ENCODE measurements around the gene ABCA1. TPM values are rescaled to one million over a fixed set of nuclear protein-coding genes. Genes with fewer than 3 reads are reported as not detected.

ABCA1 gene
- total and polyA plus RNA-seq, 2 of the 13 experiments (the other 11 are each of a cell fraction or from before 2014, with no cell fraction given): 26.8 to 63.8 TPM

- TF ChIP-seq ZHX2 (IDR thresholded peaks at IDR 0.05; ENCODE audit: low read depth) (no peak), ZHX2 (CRISPR knock-in tag; IDR thresholded peaks at IDR 0.05; ENCODE audit: borderline replicate concordance) (no peak), ARID3A (IDR thresholded peaks at IDR 0.05; ENCODE audit: low read depth, low read length) (no peak), ERF (CRISPR knock-in tag; IDR thresholded peaks at IDR 0.05) (no peak), LCORL (IDR thresholded peaks at IDR 0.05) (no peak), LCORL (CRISPR knock-in tag; IDR thresholded peaks at IDR 0.05) (no peak), RBAK (CRISPR knock-in tag; IDR thresholded peaks at IDR 0.05) (no peak), NFYB (CRISPR knock-in tag; IDR thresholded peaks at IDR 0.05) (no peak), RFX3 (CRISPR knock-in tag; IDR thresholded peaks at IDR 0.05) (no peak), DMAP1 (CRISPR knock-in tag; IDR thresholded peaks at IDR 0.05) (no peak), HOMEZ (CRISPR knock-in tag; IDR thresholded peaks at IDR 0.05; ENCODE audit: low read depth) (no peak), SETDB1 (CRISPR knock-in tag; IDR thresholded peaks at IDR 0.05; ENCODE audit: borderline replicate concordance) (no peak)
Measured at GRCh38 chr9:104738452-104738851, 189.5 kb downstream of the ABCA1 start (continued).

Other genes with a start within 250 kb of the ABCA1 start
- not detected in 2 replicates for gene OR13D1, start 233.6 kb downstream of the ABCA1 start, total RNA-seq (2016; rRNA removed; fragmentation: Illumina TruSeq; extraction: Trizol)
- not detected in 2 replicates for gene OR13D1, start 233.6 kb downstream of the ABCA1 start, polyA plus RNA-seq (2011; rRNA removed)
- gene NIPSNAP3A, start 180.5 kb downstream of the ABCA1 start, total RNA-seq (2016; rRNA removed; fragmentation: Illumina TruSeq; extraction: Trizol): 14.6 and 23.8 TPM in 2 replicates
- 11.7 and 13.7 TPM in 2 replicates for gene NIPSNAP3A, start 180.5 kb downstream of the ABCA1 start, polyA plus RNA-seq (2011; rRNA removed)
- gene NIPSNAP3B, start 164.0 kb downstream of the ABCA1 start, total RNA-seq (2016; rRNA removed; fragmentation: Illumina TruSeq; extraction: Trizol): 0.44 and 1.3 TPM in 2 replicates
- 1.5 and 2.1 TPM in 2 replicates for gene NIPSNAP3B, start 164.0 kb downstream of the ABCA1 start, polyA plus RNA-seq (2011; rRNA removed)